Measurements from ENCODE around the gene RPL27A. TPM values are rescaled to one million over a fixed set of nuclear protein-coding genes. Genes with fewer than 3 reads are reported as not detected.

RPL27A gene
- total RNA-seq, 1 donor from 2014 or later: 920 TPM

DNA sequence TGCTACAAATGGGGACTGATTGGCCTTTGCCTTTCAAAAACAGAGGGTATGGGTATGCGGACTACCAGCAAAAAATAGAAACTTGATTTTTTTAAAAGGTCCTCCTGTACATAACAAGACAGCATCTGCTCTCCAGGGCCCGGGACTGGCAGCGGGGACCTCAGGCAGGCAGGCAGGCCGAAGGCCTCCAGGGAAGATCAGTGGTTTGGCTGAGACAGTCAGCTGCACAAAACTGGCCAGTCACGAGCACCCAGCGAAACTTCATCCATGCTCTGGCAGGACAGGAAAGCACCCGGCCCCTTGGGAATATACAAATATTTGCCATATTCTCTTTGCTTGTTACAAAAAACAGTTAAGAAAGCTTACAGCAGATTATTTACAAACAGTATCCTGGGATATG, 11.0 kb downstream of the RPL27A start:
- H3K4me3 ChIP-seq: no peak overlapping the region
- DNase-seq (no peak), ATAC-seq (no peak)
- intact Hi-C loops (cut with DNase I): no loop called here
- H3K9me3 ChIP-seq: no peaks in the 10 kb centered on the region
- no peak overlapping the region for H3K27ac ChIP-seq
- peaks cover 5% of the 10 kb centered on the region for H3K4me1 ChIP-seq
- peaks cover 73% of the 10 kb centered on the region for H3K36me3 ChIP-seq
- TF ChIP-seq, protein P1, sequence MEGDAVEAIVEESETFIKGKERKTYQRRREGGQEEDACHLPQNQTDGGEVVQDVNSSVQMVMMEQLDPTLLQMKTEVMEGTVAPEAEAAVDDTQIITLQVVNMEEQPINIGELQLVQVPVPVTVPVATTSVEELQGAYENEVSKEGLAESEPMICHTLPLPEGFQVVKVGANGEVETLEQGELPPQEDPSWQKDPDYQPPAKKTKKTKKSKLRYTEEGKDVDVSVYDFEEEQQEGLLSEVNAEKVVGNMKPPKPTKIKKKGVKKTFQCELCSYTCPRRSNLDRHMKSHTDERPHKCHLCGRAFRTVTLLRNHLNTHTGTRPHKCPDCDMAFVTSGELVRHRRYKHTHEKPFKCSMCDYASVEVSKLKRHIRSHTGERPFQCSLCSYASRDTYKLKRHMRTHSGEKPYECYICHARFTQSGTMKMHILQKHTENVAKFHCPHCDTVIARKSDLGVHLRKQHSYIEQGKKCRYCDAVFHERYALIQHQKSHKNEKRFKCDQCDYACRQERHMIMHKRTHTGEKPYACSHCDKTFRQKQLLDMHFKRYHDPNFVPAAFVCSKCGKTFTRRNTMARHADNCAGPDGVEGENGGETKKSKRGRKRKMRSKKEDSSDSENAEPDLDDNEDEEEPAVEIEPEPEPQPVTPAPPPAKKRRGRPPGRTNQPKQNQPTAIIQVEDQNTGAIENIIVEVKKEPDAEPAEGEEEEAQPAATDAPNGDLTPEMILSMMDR (IDR thresholded peaks at IDR 0.05): no peak
- H3K27me3 ChIP-seq (ENCODE audit: low read depth): no peaks in the 10 kb centered on the region

DNA sequence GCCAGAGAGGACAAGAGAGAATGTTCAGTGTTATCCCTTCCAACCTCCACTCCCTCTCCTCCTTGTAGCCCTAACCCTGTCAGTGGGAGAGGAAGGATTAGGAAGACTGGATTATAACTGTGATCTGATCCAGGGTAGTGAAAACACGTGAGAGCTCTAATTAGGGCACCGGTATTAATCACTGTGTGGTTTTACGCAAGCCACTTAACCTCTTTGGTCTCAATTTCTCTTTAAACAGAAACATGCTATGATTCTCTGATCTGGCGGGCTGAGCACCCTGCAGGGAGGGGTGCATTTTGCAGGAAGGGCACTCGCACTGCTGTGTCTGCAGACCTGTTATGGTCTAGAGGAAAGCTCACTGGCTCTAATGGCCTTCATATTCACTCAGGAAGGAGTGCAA, 11.5 kb downstream of the RPL27A start:
- TF ChIP-seq, protein P1 (IDR thresholded peaks at IDR 0.05): no peak
- Histone ChIP-seq H3K4me1 (peaks cover 5% of the 10 kb centered on the region), H3K27ac (no peak overlapping the region), H3K36me3 (peaks cover 79% of the 10 kb centered on the region), H3K27me3 (ENCODE audit: low read depth) (no peaks in the 10 kb centered on the region), H3K4me3 (no peak overlapping the region), H3K9me3 (no peaks in the 10 kb centered on the region)
- intact Hi-C loops (cut with DNase I): no loop called here
- DNase-seq (no peak), ATAC-seq (no peak)

DNA sequence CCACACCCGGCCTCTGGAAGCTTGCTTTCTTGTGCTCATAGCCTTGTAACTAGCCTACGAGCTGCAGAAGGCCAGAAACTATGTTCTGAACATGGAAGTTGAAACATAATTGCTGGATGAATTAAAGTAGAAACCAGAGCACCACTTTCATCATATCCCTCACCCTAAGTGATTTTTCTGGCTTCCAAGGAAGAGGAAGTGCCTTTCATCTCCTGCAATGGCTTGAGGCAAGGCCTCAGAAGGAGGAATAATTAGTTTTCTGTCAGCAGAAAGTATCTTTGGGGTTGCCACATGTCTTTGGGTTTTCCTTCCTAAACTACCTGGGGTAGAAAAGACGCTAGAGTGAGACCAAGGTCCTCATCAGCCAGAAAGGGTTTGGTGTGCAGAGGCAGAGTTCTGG, 14.5 kb downstream of the RPL27A start:
- H3K27ac ChIP-seq: no peak overlapping the region
- H3K4me1 ChIP-seq: no peaks in the 10 kb centered on the region
- H3K27me3 ChIP-seq (ENCODE audit: low read depth): no peaks in the 10 kb centered on the region
- DNase-seq (no peak), ATAC-seq (no peak)
- H3K4me3 ChIP-seq: no peak overlapping the region
- no peaks in the 10 kb centered on the region for H3K9me3 ChIP-seq
- peaks cover 90% of the 10 kb centered on the region for H3K36me3 ChIP-seq
- intact Hi-C loops (cut with DNase I): no loop called here
- TF ChIP-seq, protein P1 (IDR thresholded peaks at IDR 0.05): no peak

DNA sequence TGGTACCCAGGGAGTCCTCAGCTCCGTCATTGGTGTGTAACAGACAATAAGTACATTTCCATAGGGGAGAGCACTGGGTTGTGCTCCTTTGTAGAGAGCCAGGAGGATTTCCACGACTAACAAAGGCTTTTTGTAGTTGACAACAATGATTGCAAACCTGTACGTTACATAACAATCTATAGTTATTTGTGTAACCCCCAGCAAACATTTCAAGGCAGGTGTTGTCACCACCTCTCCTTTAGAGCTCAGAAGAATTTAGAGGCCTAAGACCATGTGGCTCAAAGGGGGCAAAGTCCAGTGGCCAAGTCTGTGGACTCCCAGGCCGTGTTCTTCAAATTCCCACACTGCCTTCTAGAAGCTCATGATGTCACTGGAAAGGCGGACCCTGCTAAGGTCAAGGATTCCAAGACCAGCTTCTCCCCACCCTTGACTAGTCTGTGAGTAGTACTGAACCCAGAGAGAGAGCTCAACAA, 15.8 kb downstream of the RPL27A start:
- H3K36me3 ChIP-seq: peaks cover 90% of the 10 kb centered on the region
- no peak for DNase-seq
- no peak overlapping the region for H3K4me3 ChIP-seq
- no peak for ATAC-seq
- no peaks in the 10 kb centered on the region for H3K9me3 ChIP-seq
- H3K27ac ChIP-seq: no peak overlapping the region
- intact Hi-C loops (cut with DNase I): no loop called here
- no peaks in the 10 kb centered on the region for H3K4me1 ChIP-seq
- no peaks in the 10 kb centered on the region for H3K27me3 ChIP-seq (ENCODE audit: low read depth)
- TF ChIP-seq, protein P1 (IDR thresholded peaks at IDR 0.05): no peak

DNA sequence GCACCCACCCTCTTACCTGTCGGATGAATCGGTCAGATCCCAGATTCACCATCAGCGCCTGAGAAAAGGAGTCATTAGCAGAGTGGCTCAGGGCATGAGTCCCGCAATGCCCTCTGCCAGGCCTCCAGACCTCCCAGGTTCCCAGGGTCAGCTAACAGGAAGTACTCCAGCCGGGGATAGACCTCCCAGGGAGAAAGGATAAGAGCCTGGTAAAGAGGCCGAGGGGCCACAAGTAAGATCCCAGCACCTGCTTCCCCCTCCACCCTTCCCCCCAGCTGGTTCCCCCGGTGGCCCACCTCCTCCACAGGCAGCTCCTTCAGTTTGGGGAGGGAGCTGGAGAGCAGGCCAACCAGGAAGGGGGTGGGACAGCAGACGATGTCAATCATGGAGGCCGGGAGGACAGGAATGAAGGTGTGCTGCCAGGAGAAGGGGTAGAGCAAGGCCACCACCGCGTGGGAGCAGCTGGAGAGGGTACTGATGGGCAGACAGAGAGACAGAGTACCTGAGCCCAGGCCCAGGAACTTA, 16.4 kb downstream of the RPL27A start:
- Histone ChIP-seq H3K4me3 (no peak overlapping the region), H3K4me1 (no peaks in the 10 kb centered on the region), H3K9me3 (no peaks in the 10 kb centered on the region), H3K36me3 (peaks cover 90% of the 10 kb centered on the region), H3K27me3 (ENCODE audit: low read depth) (no peaks in the 10 kb centered on the region), H3K27ac (peak overlapping the region; percentile 11)
- TF ChIP-seq, protein P1 (IDR thresholded peaks at IDR 0.05): no peak
- ATAC-seq (no peak), DNase-seq (no peak)
- intact Hi-C loops (cut with DNase I): no loop called here

Data from lower lobe of right lung (tissue), 2 donors.